Measurements from ENCODE around the gene REX1BD. TPM values are rescaled to one million over a fixed set of nuclear protein-coding genes. Genes with fewer than 3 reads are reported as not detected.

The REX1BD gene
- total and polyA plus RNA-seq, 2 of the 13 experiments (the other 11 are each of a cell fraction or from before 2014, with no cell fraction given) = 7.5 to 25.4 TPM

DNA sequence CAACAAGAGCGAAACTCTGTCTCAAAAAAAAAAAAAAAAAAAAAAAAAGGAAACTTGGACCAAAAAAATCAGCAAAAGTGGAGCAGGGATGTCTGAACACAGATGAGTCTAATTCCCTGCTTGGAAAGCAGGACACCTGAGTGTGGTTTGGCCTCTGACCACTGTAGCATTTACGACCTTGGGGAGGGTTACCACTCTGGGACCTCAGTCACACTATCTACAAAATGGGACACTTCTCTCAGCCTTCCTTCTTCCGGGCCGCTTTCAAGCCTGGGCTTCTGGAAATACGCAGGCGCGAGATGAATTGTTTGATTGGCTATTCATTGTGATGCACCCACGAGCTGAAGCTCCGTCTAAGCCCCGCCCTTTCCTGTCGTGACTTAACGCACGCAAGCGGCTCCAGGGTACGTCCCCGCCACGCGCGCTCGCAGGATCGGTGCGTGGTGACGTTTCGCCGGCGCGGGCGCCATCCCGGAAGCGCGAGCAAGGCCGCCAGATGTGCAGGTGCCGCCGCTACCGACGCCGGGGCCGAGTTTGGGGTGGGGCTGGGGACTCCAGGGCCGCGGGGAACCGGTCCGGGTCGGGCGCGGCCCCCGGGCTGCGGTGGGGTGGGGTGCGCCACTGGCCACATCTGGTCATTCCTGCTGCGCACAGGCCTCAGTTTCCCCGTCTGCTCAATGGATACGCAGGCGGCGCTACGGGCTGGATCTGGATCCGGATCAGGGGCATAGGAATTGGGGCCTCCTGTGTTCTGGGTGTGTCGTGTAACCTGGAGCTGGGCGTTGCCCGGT, 31.0 kb upstream of the REX1BD start, which contains the start of gene KXD1 (continued):
- TF ChIP-seq MAZ (IDR thresholded peaks at IDR 0.05; ENCODE audit: borderline replicate concordance, low read depth, low read length) (peak; percentile 39; the same call in 1 of the 2 replicates), MAZ (CRISPR knock-in tag; IDR thresholded peaks at IDR 0.05; ENCODE audit: low read depth) (peak; percentile 54), SP2 (CRISPR knock-in tag; IDR thresholded peaks at IDR 0.05) (peak; percentile 72), POGZ (CRISPR knock-in tag; IDR thresholded peaks at IDR 0.05) (0 out of 2 replicates have a peak, but pooled peaks have one; percentile 20), HMG20B (CRISPR knock-in tag; conservative IDR thresholded peaks at IDR 0.05) (no peak), CCDC6 (CRISPR knock-in tag; IDR thresholded peaks at IDR 0.05) (peak; percentile 57; the same call in 1 of the 2 replicates), KDM5B (CRISPR knock-in tag; IDR thresholded peaks at IDR 0.05; ENCODE audit: borderline replicate concordance) (peak; percentile 70; the same call in 1 of the 2 replicates), ZNF501 (CRISPR knock-in tag; IDR thresholded peaks at IDR 0.05) (peak; percentile 93), ZNF121 (CRISPR knock-in tag; IDR thresholded peaks at IDR 0.05) (0 out of 2 replicates have a peak, but pooled peaks have one; percentile 49), RFXAP (CRISPR knock-in tag; IDR thresholded peaks at IDR 0.05; ENCODE audit: borderline replicate concordance) (no peak), ZNF136 (CRISPR knock-in tag; IDR thresholded peaks at IDR 0.05; ENCODE audit: low read depth) (no peak), YY1 (IDR thresholded peaks at IDR 0.05; ENCODE audit: insufficient read depth, insufficient replicate concordance, low read depth, low read length) (peak; percentile 76), SNAPC2 (CRISPR knock-in tag; IDR thresholded peaks at IDR 0.05) (no peak), HCFC1 (IDR thresholded peaks at IDR 0.05; ENCODE audit: low read depth, low read length) (peak; percentile 26; the same call in 1 of the 2 replicates)
- TF ChIP-seq, protein P1, sequence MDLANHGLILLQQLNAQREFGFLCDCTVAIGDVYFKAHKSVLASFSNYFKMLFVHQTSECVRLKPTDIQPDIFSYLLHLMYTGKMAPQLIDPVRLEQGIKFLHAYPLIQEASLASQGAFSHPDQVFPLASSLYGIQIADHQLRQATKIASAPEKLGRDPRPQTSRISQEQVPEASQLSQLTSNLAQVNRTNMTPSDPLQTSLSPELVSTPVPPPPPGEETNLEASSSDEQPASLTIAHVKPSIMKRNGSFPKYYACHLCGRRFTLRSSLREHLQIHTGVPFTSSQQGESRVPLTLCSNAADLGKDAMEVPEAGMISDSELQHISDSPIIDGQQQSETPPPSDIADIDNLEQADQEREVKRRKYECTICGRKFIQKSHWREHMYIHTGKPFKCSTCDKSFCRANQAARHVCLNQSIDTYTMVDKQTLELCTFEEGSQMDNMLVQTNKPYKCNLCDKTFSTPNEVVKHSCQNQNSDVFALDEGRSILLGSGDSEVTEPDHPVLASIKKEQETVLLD (CRISPR knock-in tag; IDR thresholded peaks at IDR 0.05; ENCODE audit: low read depth) = peak; percentile 80
- TF ChIP-seq, protein P2, sequence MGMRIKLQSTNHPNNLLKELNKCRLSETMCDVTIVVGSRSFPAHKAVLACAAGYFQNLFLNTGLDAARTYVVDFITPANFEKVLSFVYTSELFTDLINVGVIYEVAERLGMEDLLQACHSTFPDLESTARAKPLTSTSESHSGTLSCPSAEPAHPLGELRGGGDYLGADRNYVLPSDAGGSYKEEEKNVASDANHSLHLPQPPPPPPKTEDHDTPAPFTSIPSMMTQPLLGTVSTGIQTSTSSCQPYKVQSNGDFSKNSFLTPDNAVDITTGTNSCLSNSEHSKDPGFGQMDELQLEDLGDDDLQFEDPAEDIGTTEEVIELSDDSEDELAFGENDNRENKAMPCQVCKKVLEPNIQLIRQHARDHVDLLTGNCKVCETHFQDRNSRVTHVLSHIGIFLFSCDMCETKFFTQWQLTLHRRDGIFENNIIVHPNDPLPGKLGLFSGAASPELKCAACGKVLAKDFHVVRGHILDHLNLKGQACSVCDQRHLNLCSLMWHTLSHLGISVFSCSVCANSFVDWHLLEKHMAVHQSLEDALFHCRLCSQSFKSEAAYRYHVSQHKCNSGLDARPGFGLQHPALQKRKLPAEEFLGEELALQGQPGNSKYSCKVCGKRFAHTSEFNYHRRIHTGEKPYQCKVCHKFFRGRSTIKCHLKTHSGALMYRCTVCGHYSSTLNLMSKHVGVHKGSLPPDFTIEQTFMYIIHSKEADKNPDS (CRISPR knock-in tag; IDR thresholded peaks at IDR 0.05) = no peak
- TF ChIP-seq, protein P3, sequence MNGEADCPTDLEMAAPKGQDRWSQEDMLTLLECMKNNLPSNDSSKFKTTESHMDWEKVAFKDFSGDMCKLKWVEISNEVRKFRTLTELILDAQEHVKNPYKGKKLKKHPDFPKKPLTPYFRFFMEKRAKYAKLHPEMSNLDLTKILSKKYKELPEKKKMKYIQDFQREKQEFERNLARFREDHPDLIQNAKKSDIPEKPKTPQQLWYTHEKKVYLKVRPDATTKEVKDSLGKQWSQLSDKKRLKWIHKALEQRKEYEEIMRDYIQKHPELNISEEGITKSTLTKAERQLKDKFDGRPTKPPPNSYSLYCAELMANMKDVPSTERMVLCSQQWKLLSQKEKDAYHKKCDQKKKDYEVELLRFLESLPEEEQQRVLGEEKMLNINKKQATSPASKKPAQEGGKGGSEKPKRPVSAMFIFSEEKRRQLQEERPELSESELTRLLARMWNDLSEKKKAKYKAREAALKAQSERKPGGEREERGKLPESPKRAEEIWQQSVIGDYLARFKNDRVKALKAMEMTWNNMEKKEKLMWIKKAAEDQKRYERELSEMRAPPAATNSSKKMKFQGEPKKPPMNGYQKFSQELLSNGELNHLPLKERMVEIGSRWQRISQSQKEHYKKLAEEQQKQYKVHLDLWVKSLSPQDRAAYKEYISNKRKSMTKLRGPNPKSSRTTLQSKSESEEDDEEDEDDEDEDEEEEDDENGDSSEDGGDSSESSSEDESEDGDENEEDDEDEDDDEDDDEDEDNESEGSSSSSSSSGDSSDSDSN (CRISPR knock-in tag; IDR thresholded peaks at IDR 0.05) = peak; percentile 33; the same call in 1 of the 2 replicates
- TF ChIP-seq, protein P4, sequence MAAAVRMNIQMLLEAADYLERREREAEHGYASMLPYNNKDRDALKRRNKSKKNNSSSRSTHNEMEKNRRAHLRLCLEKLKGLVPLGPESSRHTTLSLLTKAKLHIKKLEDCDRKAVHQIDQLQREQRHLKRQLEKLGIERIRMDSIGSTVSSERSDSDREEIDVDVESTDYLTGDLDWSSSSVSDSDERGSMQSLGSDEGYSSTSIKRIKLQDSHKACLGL (CRISPR knock-in tag; IDR thresholded peaks at IDR 0.05) = no peak
